Neural cell (in vitro differentiated cells): ENCODE results near the gene STAB1.

ENCODE experiments used
- CTCF ChIP-seq: fragments of 450-650 bp; IDR thresholded peaks from 2 replicates; pipeline ENCODE4 v1.5.1; 2014; ENCODE audit warnings: antibody characterized with exemption, mild to moderate bottlenecking, moderate library complexity; ENCODE audit not compliant: poor library complexity, severe bottlenecking
- EP300 ChIP-seq: fragments of 450-650 bp; conservative IDR thresholded peaks from 2 replicates; pipeline ENCODE4 v1.6.1; 2014; ENCODE audit warnings: antibody characterized with exemption, mild to moderate bottlenecking, moderate library complexity; ENCODE audit not compliant: poor library complexity, severe bottlenecking
- EZH2 ChIP-seq: fragments of 200-600, 300-800 bp; shearing (Covaris generic), sonication (generic); IDR thresholded peaks from 2 replicates; pipeline ENCODE4 v1.6.1; 2014; ENCODE audit warnings: antibody characterized with exemption, low read length, borderline replicate concordance, mild to moderate bottlenecking; ENCODE audit not compliant: insufficient read depth, poor library complexity, severe bottlenecking
- MXI1 ChIP-seq: fragments of 450-650 bp; conservative IDR thresholded peaks from 2 replicates; pipeline ENCODE4 v1.6.1; 2014; ENCODE audit warnings: antibody characterized with exemption, mild to moderate bottlenecking; ENCODE audit not compliant: poor library complexity, severe bottlenecking
- POLR2AphosphoS5 ChIP-seq: IDR thresholded peaks from 2 replicates; pipeline ENCODE4 v1.6.1; 2012
- RAD21 ChIP-seq: fragments of 450-650 bp; conservative IDR thresholded peaks from 2 replicates; pipeline ENCODE4 v1.6.1; 2014; ENCODE audit warnings: antibody characterized with exemption, mild to moderate bottlenecking, moderate library complexity
- REST ChIP-seq: IDR thresholded peaks from 2 replicates; pipeline ENCODE4 v1.6.1; 2012; ENCODE audit warnings: borderline replicate concordance

GRCh38 chr3:52483577-52484381, 11.4 kb upstream of the STAB1 start:
- no peak for TF ChIP-seq CTCF
- no peak for TF ChIP-seq EP300
- TF ChIP-seq EZH2, result no peak
- TF ChIP-seq POLR2AphosphoS5, result no peak
- TF ChIP-seq RAD21, result no peak
- TF ChIP-seq REST, result no peak
- TF ChIP-seq MXI1, result no peak
